PC-9 (cell line): ENCODE measurements around the gene FAM171A1. TPM values are rescaled to one million over a fixed set of nuclear protein-coding genes. Genes with fewer than 3 reads are reported as not detected.
A peak's percentile ranks its signal among the peaks of the same experiment; 100 is the strongest.

Experiments used
- BruUV-seq: library from RNA; stranded (reverse); fragments of 400-500 nt; replicated peaks from 2 replicates; lab custom pipeline; 2021; lab: Mats Ljungman, UMichigan
- CTCF ChIA-PET: fragments of 300-600 bp; sonication (Branson Sonifier 250); formaldehyde crosslinking; loops from one replicate; lab custom pipeline; 2022; ENCODE audit warnings: antibody characterized with exemption; lab: Charles Lee
- POLR2A ChIA-PET: fragments of 300-600 bp; sonication (Branson Sonifier 250); formaldehyde crosslinking; loops from one replicate; lab custom pipeline; 2022; ENCODE audit warnings: antibody characterized with exemption; ENCODE audit not compliant: unreplicated experiment; lab: Charles Lee
- DNase-seq, 2 experiments: peaks; one replicate each; pipeline versions ENCODE4 v3.0.0 to v3.0.0-alpha.2; 2015 to 2022; ENCODE audit warnings: mixed read lengths in 1 of 2
- H2AFZ ChIP-seq: fragments of 200-600 bp; sonication (generic); 2 replicates; pipeline ENCODE4 v1.8.1; 2017; ENCODE audit warnings: antibody characterized with exemption
- H3F3A ChIP-seq: fragments of 200-600 bp; sonication (generic); 2 replicates; pipeline ENCODE4 v1.8.1; 2017; ENCODE audit warnings: antibody characterized with exemption, mild to moderate bottlenecking, low read depth; ENCODE audit not compliant: insufficient read depth
- H3K27ac ChIP-seq: fragments of 200-600 bp; sonication (generic); 2 replicates; pipeline ENCODE4 v1.6.1; 2016; ENCODE audit warnings: mixed run types
- H3K27me3 ChIP-seq: fragments of 200-600 bp; sonication (generic); 2 replicates; pipeline ENCODE4 v1.6.1; 2016; ENCODE audit warnings: low read depth, mixed run types; ENCODE audit not compliant: insufficient read depth
- H3K36me3 ChIP-seq: fragments of 200-600 bp; sonication (generic); 2 replicates; pipeline ENCODE4 v1.6.1; 2016; ENCODE audit warnings: low read depth, mixed run types
- H3K4me1 ChIP-seq: fragments of 200-600 bp; sonication (generic); replicated peaks from 2 replicates; pipeline ENCODE4 v1.6.1; 2016; ENCODE audit warnings: mixed run types; ENCODE audit not compliant: insufficient read depth
- H3K4me2 ChIP-seq: fragments of 200-600 bp; sonication (generic); 2 replicates; pipeline ENCODE4 v1.6.1; 2017; ENCODE audit warnings: mixed run types
- H3K4me3 ChIP-seq: fragments of 200-600 bp; sonication (generic); 2 replicates; pipeline ENCODE4 v1.6.1; 2016; ENCODE audit warnings: mixed run types
- H3K79me2 ChIP-seq: fragments of 200-600 bp; sonication (generic); 2 replicates; pipeline ENCODE4 v1.6.1; 2017; ENCODE audit warnings: low read depth, mixed run types
- H3K9me2 ChIP-seq: fragments of 200-600 bp; sonication (generic); 2 replicates; pipeline ENCODE4 v1.8.1; 2017; ENCODE audit warnings: mild to moderate bottlenecking; ENCODE audit not compliant: insufficient read depth
- H3K9me3 ChIP-seq: fragments of 200-600 bp; sonication (generic); 2 replicates; pipeline ENCODE4 v1.8.1; 2016; ENCODE audit warnings: low read depth; ENCODE audit not compliant: insufficient read depth
- H4K20me1 ChIP-seq: fragments of 200-600 bp; sonication (generic); 2 replicates; pipeline ENCODE4 v1.8.1; 2017; ENCODE audit not compliant: insufficient read depth
- CTCF ChIP-seq: fragments of 200-600 bp; sonication (generic); conservative IDR thresholded peaks from 2 replicates; pipeline ENCODE4 v1.6.1; 2017; ENCODE audit warnings: mixed run types, antibody characterized with exemption, mild to moderate bottlenecking, moderate library complexity
- EZH2 ChIP-seq: fragments of 200-600 bp; sonication (generic); IDR thresholded peaks from 2 replicates; pipeline ENCODE4 v1.8.0; 2017; ENCODE audit warnings: antibody characterized with exemption, low read depth
- intact Hi-C: fragments of 100-400 bp; cut with micrococcal nuclease; formaldehyde crosslinking; loops from one replicate; pipeline ENCODE4 v1.10.0; 2022; ENCODE audit not compliant: unreplicated experiment
- total RNA-seq: library from RNA; stranded (reverse); gene quantifications from 2 replicates; pipeline ENCODE4 v1.2.3, GENCODE V29; 2021

Gene FAM171A1
- total RNA-seq, 1 experiment from 2014 or later = 3.0 TPM

DNA sequence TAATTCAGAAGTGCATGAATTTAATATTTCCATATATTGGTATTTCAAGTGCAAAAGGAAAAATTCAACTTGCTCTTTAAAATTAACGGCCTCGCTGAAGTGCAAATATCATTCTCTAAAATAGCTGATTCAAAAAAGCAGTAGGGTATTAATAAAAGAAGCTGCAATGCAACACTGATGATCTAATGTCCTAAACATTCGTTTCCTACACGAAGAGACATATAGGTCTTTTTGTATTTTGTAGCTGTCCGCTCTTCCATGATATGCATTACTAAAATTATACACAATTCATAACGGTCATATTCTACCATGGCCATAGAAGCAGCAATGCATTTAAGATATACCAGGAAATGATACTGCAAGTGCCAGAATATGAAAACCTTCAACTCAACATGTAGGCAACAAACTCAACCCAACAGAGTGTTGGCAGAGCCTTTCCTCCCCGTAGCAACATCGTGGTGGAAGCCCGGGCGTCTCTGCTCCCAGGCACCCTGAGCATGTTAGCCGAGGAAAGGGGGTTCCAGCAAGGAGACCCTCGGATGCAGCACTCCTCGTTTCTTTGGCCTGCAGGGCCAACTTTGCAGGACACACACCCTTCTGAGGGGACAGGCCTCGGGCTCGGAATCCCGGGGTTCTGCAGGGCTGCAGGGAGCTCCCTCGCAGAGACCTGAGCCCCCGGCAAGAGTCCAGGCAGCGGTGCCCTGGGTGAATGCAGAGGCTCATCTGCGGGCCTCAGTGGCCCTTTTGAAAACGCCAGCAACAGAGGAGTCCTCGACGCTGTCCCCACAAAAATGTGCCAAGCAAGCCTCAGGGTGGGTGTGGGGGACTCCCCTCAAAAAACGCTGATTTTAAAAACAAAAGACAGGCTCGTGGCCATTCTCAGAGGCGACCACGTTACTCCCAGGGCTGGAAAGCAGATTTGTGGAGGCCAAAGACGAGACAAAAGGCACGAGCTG, 1.6 kb downstream of the FAM171A1 start:
- no peak for TF ChIP-seq CTCF
- TF ChIP-seq EZH2 = no peak
- no peak overlapping the region for H3K4me3 ChIP-seq
- no peaks in the 10 kb centered on the region for H3K79me2 ChIP-seq
- POLR2A ChIA-PET = no interaction called here
- no peak overlapping the region for H3K27ac ChIP-seq
- BruUV-seq = TSS peak; percentile 44
- intact Hi-C loops = no loop called here
- no peak overlapping the region for H3K4me2 ChIP-seq
- peaks cover 39% of the 10 kb centered on the region for H3K27me3 ChIP-seq
- H3K4me1 ChIP-seq = no peaks in the 10 kb centered on the region
- H4K20me1 ChIP-seq = no peaks in the 10 kb centered on the region
- DNase-seq = no peak
- CTCF ChIA-PET = no interaction called here
- H3F3A ChIP-seq = no peaks in the 10 kb centered on the region
- no peaks in the 10 kb centered on the region; the same call in 1 of the 2 replicates for H3K9me3 ChIP-seq
- no peaks in the 10 kb centered on the region for H3K36me3 ChIP-seq
- H2AFZ ChIP-seq = no peak overlapping the region
- H3K9me2 ChIP-seq = no peaks in the 10 kb centered on the region

DNA sequence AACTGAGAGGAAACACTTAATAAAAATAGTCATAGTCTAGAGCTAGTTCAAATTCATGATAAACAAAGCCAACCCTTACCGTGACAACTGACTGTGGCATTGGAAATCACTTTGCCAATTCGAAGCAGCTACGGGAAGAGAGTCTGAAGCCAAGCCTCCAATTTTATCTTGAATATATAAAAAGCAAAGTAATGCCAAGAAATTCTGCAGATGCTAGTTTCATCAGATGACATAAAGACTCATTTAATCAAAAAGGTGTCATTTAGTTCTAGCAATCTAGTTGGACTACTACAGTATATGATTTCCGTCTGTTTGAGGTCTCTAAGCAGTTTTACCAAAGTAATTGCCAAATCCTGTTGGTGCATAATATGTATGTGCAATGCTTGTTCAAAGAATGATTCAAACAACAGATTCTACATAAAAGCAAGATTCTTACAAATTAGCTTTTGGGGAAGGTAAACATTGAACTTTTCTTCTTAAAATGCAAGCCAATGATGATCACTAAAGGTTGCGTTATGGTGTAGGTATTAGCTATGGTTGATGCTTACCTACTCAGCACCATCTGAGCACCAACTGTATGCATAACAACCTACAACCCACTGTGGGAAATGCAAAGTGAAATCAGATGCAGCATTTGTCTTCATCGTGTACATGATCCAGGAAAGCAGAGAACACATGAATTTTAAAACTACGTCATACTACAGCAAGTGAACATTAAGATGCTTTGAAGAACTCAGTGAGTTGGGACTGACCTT, 2.8 kb downstream of the FAM171A1 start:
- peaks cover 51% of the 10 kb centered on the region for H3K27me3 ChIP-seq

More for the DNA sequence above, 2.8 kb downstream of the FAM171A1 start:
- no peak overlapping the region for H3K4me3 ChIP-seq
- intact Hi-C loops = no loop called here
- no peaks in the 10 kb centered on the region for H3K36me3 ChIP-seq
- H3K4me1 ChIP-seq = no peaks in the 10 kb centered on the region
- H3K9me3 ChIP-seq = no peaks in the 10 kb centered on the region; the same call in 1 of the 2 replicates
- ChIA-PET POLR2A (no interaction called here), CTCF (no interaction called here)
- H3K27ac ChIP-seq = no peak overlapping the region
- no TSS peak for BruUV-seq
- TF ChIP-seq CTCF (no peak), EZH2 (no peak)
- no peaks in the 10 kb centered on the region for H3K79me2 ChIP-seq
- no peak for DNase-seq
- no peak overlapping the region for H3K4me2 ChIP-seq
- no peaks in the 10 kb centered on the region for H3F3A ChIP-seq
- H3K9me2 ChIP-seq = no peaks in the 10 kb centered on the region
- H2AFZ ChIP-seq = no peak overlapping the region
- H4K20me1 ChIP-seq = no peaks in the 10 kb centered on the region
